T-cell (primary cell): ENCODE measurements around the gene CTXND2. TPM values are rescaled to one million over a fixed set of nuclear protein-coding genes. Genes with fewer than 3 reads are reported as not detected.
A peak's percentile ranks its signal among the peaks of the same experiment; 100 is the strongest.
"Not testable (repeated sequence)": the region's sequence is repeated elsewhere in the genome, so short reads cannot be mapped to it uniquely, and the experiment has no call there.

Experiments
- ATAC-seq, 4 experiments: fragments of 200-7000 bp in 3 of 4; fragments of 150-1000 bp in 1 of 4; cut with Tn5 transposase; replicated peaks in 1 of 4; 1 replicate in 3 of 4; 2 replicates in 1 of 4; pipeline ENCODE4 v1.10.0; 2021; ENCODE audit warnings: moderate library complexity in 3 of 4, mild to moderate bottlenecking in 2 of 4, moderate number of reproducible peaks in 1 of 4
- CTCF ChIA-PET, 2 donors: fragments of 300-600 bp; sonication (Branson Sonifier 250); formaldehyde crosslinking; loops; one replicate each; lab custom pipeline; 2022; ENCODE audit warnings: antibody characterized with exemption in 2 of 2; lab: Charles Lee
- POLR2A ChIA-PET, 2 donors: fragments of 300-600 bp; sonication (Branson Sonifier 250); formaldehyde crosslinking; loops; one replicate each; lab custom pipeline; 2022; ENCODE audit warnings: antibody characterized with exemption in 2 of 2; lab: Charles Lee
- DNase-seq, 35 experiments: peaks; one replicate each; pipeline versions ENCODE4 v3.0.0 to v3.0.0-alpha.2; 2013 to 2023
- H3K27ac ChIP-seq: one replicate; pipeline ENCODE4 v1.5.1; 2013; ENCODE audit warnings: low read length
- H3K27me3 ChIP-seq, 2 experiments: replicated peaks in 1 of 2; 1 replicate in 1 of 2; 2 replicates in 1 of 2; pipeline versions ENCODE4 v1.6.1 to v1.7.0; 2013; ENCODE audit warnings: low read length in 1 of 2, mixed read lengths in 1 of 2; ENCODE audit not compliant: control insufficient read depth in 2 of 2, insufficient read depth in 2 of 2; ENCODE audit errors: extremely low read depth in 1 of 2
- H3K36me3 ChIP-seq, 2 donors: 1 replicate in 1 of 2; 2 replicates in 1 of 2; pipeline versions ENCODE4 v1.6.1 to v1.7.0; 2013; ENCODE audit warnings: low read length in 1 of 2; ENCODE audit not compliant: control insufficient read depth in 2 of 2, insufficient read depth in 1 of 2; ENCODE audit errors: extremely low read depth in 1 of 2
- H3K4me1 ChIP-seq, 2 experiments: 1 replicate in 1 of 2; 2 replicates in 1 of 2; pipeline versions ENCODE4 v1.6.1 to v1.7.0; 2013; ENCODE audit warnings: low read length in 2 of 2, mixed read lengths in 1 of 2; ENCODE audit not compliant: insufficient read depth in 2 of 2, control insufficient read depth in 1 of 2; ENCODE audit errors: extremely low read depth in 1 of 2
- H3K4me3 ChIP-seq, 2 donors: 1 replicate in 1 of 2; 2 replicates in 1 of 2; pipeline versions ENCODE4 v1.5.1 to v1.7.0; 2013; ENCODE audit warnings: mild to moderate bottlenecking in 2 of 2, low read length in 1 of 2, moderate library complexity in 1 of 2; ENCODE audit not compliant: control insufficient read depth in 1 of 2; ENCODE audit errors: extremely low read depth in 1 of 2
- H3K9me3 ChIP-seq: 2 replicates; pipeline ENCODE4 v1.7.0; 2013
- H3K27ac Mint-ChIP-seq, 2 donors: one replicate each; pipeline ENCODE4 v1.8.0; 2020 to 2021; ENCODE audit warnings: mild to moderate bottlenecking in 2 of 2, mixed read lengths in 2 of 2
- H3K27me3 Mint-ChIP-seq, 2 donors: one replicate each; pipeline ENCODE4 v1.8.0; 2021 to 2022; ENCODE audit warnings: mixed read lengths in 2 of 2
- H3K36me3 Mint-ChIP-seq: one replicate; pipeline ENCODE4 v1.8.0; 2021; ENCODE audit warnings: mixed read lengths
- H3K4me1 Mint-ChIP-seq, 3 donors: one replicate each; pipeline ENCODE4 v1.8.0; 2020 to 2022; ENCODE audit warnings: mixed read lengths in 3 of 3, mild to moderate bottlenecking in 1 of 3
- H3K4me3 Mint-ChIP-seq, 3 donors: one replicate each; pipeline ENCODE4 v1.8.0; 2020 to 2022; ENCODE audit warnings: mild to moderate bottlenecking in 3 of 3, mixed read lengths in 3 of 3, moderate library complexity in 3 of 3
- H3K9me3 Mint-ChIP-seq, 3 donors: one replicate each; pipeline ENCODE4 v1.8.0; 2020 to 2022; ENCODE audit warnings: mixed read lengths in 3 of 3
- WGBS: methylation state at CpG from one replicate; pipeline ENCODE4 v1.1.5; 2013; ENCODE audit warnings: missing lambda C conversion rate; ENCODE audit not compliant: insufficient coverage; 5-methylcytosine and 5-hydroxymethylcytosine counted together
- total RNA-seq, 35 experiments: library from RNA in 6 of 35; stranded (reverse) in 6 of 35; fragments of 120-200 nt in 1 of 35; gene quantifications; one replicate each; pipeline versions ENCODE4 v1.2.1 to v1.2.4 and lab custom pipeline; 2013 to 2026

The CTXND2 gene
- total RNA-seq, 5 donors from 2014 or later (not counting 1 experiment from before 2014, with no cell fraction given), result not detected

- peaks cover 5 to 7% of the 10 kb centered on the region in 2 donors for H3K36me3 ChIP-seq
- no peak for DNase-seq
- Mint-ChIP-seq H3K4me3 (no peak overlapping the region), H3K4me1 (peaks cover 18 to 20% (median 20%) of the 10 kb centered on the region in 3 donors), H3K27me3 (no peaks in the 10 kb centered on the region), H3K9me3 (no peaks in the 10 kb centered on the region), H3K36me3 (peaks cover 27% of the 10 kb centered on the region), H3K27ac (peak overlapping the region in 1 of 2 donors; percentile 18)
- no peaks in the 10 kb centered on the region for H3K9me3 ChIP-seq
- ChIA-PET CTCF (interaction anchor here in 1 of 2 donors (0.7 kb wide), 1 partner anchor 91 kb away, joined by 4 read pairs; no protein-coding TSS in a partner anchor), POLR2A (no interaction called here)
- H3K27me3 ChIP-seq, result no peaks in the 10 kb centered on the region
- H3K4me3 ChIP-seq, result no peak overlapping the region
- peaks cover 4 to 10% of the 10 kb centered on the region in 2 experiments for H3K4me1 ChIP-seq
- no CpG with 5 or more reads among the region's 4 CpGs for WGBS
- ATAC-seq, result no peak
- no peak overlapping the region for H3K27ac ChIP-seq
These were observed 40.3 kb upstream of the CTXND2 start for GRCh38 chr1:150846473-150847146.

GRCh38 chr1:150850801-150851362 lies 36.1 kb upstream of the CTXND2 start:
- H3K27ac ChIP-seq, H3K9me3 ChIP-seq, ATAC-seq, H3K27me3 ChIP-seq, H3K4me1 Mint-ChIP-seq, POLR2A ChIA-PET, H3K9me3 Mint-ChIP-seq, H3K4me1 ChIP-seq, H3K27ac Mint-ChIP-seq, CTCF ChIA-PET, H3K4me3 Mint-ChIP-seq, DNase-seq, H3K4me3 ChIP-seq, H3K27me3 Mint-ChIP-seq: not testable (repeated sequence)
- H3K36me3 ChIP-seq, result peaks cover 13 to 17% of the 10 kb centered on the region in 2 donors
- WGBS, result 97% methylated on average over 35 of the region's 49 CpGs
- H3K36me3 Mint-ChIP-seq, result peaks cover 41% of the 10 kb centered on the region

GRCh38 chr1:150852734-150853133 lies 34.2 kb upstream of the CTXND2 start:
- H3K4me1 Mint-ChIP-seq, H3K4me3 ChIP-seq, DNase-seq, H3K4me1 ChIP-seq, POLR2A ChIA-PET, CTCF ChIA-PET, H3K27ac ChIP-seq, H3K9me3 ChIP-seq, H3K4me3 Mint-ChIP-seq, ATAC-seq, H3K27me3 Mint-ChIP-seq, H3K27me3 ChIP-seq, H3K9me3 Mint-ChIP-seq: not testable (repeated sequence)
- H3K36me3 Mint-ChIP-seq, result peaks cover 32% of the 10 kb centered on the region
- H3K27ac Mint-ChIP-seq, result peak overlapping the region in 1 of 2 donors; percentile 27
- H3K36me3 ChIP-seq, result peaks cover 8 to 20% of the 10 kb centered on the region in 2 donors
- WGBS, result no CpG with 5 or more reads among the region's 3 CpGs

- Mint-ChIP-seq H3K4me3 (no peak overlapping the region), H3K9me3 (no peaks in the 10 kb centered on the region), H3K4me1 (peaks cover 29 to 36% (median 35%) of the 10 kb centered on the region in 3 donors), H3K27me3 (no peaks in the 10 kb centered on the region), H3K36me3 (peaks cover 11% of the 10 kb centered on the region), H3K27ac (no peak overlapping the region)
- Histone ChIP-seq H3K4me3 (no peak overlapping the region), H3K27ac (no peak overlapping the region), H3K36me3 (peaks cover 6% of the 10 kb centered on the region in 2 donors), H3K27me3 (no peaks in the 10 kb centered on the region), H3K9me3 (no peaks in the 10 kb centered on the region), H3K4me1 (peaks cover 3 to 8% of the 10 kb centered on the region in 2 experiments)
- ATAC-seq (no peak), DNase-seq (no peak)
- ChIA-PET CTCF (no interaction called here), POLR2A (no interaction called here)
- no CpG with 5 or more reads among the region's 2 CpGs for WGBS
These were observed 23.2 kb upstream of the CTXND2 start for GRCh38 chr1:150863724-150864123.

GRCh38 chr1:150864200-150864599 lies 22.7 kb upstream of the CTXND2 start:
- H3K4me3 ChIP-seq, H3K27ac ChIP-seq, H3K4me3 Mint-ChIP-seq, H3K4me1 ChIP-seq, H3K27me3 Mint-ChIP-seq, POLR2A ChIA-PET, CTCF ChIA-PET, H3K9me3 Mint-ChIP-seq, DNase-seq, H3K27me3 ChIP-seq, ATAC-seq, H3K9me3 ChIP-seq, H3K27ac Mint-ChIP-seq, H3K36me3 ChIP-seq: not testable (repeated sequence)
- no CpG with 5 or more reads among the region's 3 CpGs for WGBS
- peaks cover 11% of the 10 kb centered on the region for H3K36me3 Mint-ChIP-seq
- H3K4me1 Mint-ChIP-seq, result peaks cover 31 to 36% (median 34%) of the 10 kb centered on the region in 3 donors

- ChIA-PET POLR2A (interaction anchor here in 1 of 2 donors (0.5 kb wide), 1 partner anchor 173 kb away, joined by 3 read pairs; the partner anchor contains the start of gene GOLPH3L), CTCF (interaction anchor here in 1 of 2 donors (0.6 to 1.0 kb wide), 2 partner anchors 47 to 53 kb away, joined by 3 read pairs; no protein-coding TSS in a partner anchor)
- Histone ChIP-seq H3K4me3 (no peak overlapping the region), H3K9me3 (no peaks in the 10 kb centered on the region), H3K36me3 (peaks cover 0 to 6% of the 10 kb centered on the region in 2 donors), H3K27ac (no peak overlapping the region), H3K27me3 (no peaks in the 10 kb centered on the region), H3K4me1 (peaks cover 3 to 6% of the 10 kb centered on the region in 2 experiments)
- DNase-seq, result peak in 4 of 35 experiments; percentile 1 to 13 (median 6)
- Mint-ChIP-seq H3K9me3 (no peaks in the 10 kb centered on the region), H3K36me3 (peaks cover 19% of the 10 kb centered on the region), H3K4me1 (peaks cover 49 to 60% (median 60%) of the 10 kb centered on the region in 3 donors), H3K4me3 (no peak overlapping the region), H3K27ac (no peak overlapping the region), H3K27me3 (no peaks in the 10 kb centered on the region)
- peak in 1 of 4 experiments; percentile 64 for ATAC-seq
These were observed 17.3 kb upstream of the CTXND2 start for GRCh38 chr1:150869683-150870082.
